NCI-H748 (cell line): ENCODE measurements around the gene GNG13.
"Not testable (repeated sequence)": the region's sequence is repeated elsewhere in the genome, so short reads cannot be mapped to it uniquely, and the experiment has no call there.

Source experiments
- DNase-seq: peaks from one replicate; lab custom pipeline; 2025; ENCODE audit not compliant: unreplicated experiment; lab: John Stamatoyannopoulos, UW

Gene GNG13

DNA sequence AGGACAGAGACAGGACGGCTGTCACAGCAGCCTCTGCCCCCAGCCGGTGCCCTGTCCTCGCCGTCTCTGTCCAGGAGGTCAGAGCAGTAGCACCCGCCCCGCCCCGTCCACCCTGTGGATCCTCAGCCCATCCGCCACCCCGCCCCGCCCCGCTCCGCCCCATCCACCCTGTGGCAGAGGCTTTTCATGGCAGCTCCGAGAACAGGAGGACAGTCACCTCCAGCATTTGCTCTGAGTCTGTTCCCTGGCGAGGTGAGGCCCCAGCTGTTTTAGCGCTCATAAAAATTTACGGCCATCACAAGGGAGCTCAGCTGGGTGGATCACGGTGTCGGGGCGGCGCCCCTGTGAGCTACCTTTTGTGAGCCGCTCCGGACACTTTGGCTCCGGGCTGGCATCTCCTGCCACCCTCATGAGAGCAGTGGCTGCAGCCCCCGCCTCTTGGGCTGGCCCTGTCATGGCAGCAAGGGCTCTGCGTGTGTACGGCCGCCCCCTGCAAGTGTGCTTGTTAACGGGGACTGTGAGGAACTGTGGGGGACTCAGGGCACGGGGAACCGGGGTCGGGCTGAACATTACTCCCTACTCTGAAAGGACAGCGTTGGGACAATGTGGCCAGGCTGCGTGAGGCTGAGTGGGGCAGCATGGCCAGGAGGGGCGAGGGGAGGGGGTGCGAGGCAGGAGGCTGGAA lies 32.3 kb upstream of the GNG13 start:
- peak; percentile 12 for DNase-seq

DNA sequence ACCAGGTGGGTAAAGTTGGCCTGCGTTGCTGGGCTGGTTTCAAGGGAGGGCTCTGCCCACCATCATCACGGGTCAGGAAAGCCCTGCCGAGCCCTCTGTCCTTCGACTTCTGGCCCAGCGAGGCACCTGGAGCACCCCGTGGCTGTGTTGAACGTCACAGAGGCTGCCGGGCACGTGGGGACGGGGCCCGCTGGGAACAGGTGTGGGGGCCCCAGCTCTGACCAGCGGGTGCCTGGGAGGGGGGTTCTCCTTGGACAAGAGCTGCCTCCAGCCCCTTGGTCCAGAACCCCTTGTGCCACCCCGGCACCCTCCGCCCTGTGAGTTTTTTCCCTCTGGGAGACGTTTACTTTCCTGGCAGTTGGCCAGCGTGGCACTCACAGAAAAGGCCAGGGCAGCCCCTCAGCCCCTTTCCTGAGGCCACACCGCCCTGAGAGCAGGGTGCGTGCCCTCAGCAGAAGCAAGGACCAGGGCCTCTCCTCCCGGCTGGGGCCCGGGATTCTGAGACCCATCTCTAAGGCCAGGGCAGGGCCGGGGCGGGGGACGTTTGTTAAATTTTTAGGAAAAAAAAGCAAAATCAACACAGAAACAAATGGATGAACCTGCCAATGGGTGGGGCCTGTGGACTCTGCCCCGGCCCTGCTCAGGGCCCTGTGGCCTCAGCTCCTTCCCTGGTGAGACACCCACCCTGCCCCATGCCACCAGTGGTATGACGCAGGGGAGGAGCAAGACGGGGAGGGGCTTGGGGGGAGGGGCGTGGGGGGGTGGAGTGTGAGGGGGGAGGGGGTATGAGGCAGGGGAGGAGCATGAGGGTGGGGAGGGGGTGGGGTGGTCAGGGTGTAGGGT lies 31.3 kb upstream of the GNG13 start:
- no peak for DNase-seq

DNA sequence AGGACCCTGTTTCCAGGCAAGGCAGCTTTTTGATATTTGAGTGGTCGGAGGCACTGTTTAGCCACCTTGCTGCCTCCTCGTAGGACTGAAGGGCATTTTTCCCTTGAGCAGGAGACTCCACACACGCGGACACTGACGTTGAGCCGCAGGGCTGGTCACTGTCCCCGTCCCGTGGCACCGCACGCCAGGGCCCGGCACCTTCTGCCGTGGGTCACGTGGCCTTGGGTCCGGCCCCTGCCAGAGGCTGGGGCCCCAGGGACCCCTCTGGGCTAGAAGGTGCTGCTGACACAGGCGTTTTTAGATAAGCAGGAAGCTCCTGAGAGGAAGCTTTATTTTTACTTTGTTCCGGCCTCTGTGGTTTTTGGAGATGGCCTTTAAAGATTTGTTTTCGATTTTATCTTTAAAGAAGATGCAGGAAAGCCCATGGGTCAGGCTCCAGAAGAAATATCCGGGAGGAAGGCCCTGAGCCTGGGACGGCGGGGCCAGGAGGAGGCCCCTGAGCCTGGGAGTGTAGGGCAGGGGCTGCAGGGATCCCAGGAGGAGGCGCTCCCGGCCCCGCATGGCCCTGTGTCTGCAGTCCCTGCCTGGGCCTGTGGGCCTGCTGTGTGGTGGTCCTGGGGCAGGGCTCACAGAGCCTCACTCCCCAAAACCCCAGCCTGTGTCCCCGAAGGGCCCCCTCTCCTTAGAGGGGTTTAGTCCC lies 30.5 kb upstream of the GNG13 start:
- no peak for DNase-seq

DNA sequence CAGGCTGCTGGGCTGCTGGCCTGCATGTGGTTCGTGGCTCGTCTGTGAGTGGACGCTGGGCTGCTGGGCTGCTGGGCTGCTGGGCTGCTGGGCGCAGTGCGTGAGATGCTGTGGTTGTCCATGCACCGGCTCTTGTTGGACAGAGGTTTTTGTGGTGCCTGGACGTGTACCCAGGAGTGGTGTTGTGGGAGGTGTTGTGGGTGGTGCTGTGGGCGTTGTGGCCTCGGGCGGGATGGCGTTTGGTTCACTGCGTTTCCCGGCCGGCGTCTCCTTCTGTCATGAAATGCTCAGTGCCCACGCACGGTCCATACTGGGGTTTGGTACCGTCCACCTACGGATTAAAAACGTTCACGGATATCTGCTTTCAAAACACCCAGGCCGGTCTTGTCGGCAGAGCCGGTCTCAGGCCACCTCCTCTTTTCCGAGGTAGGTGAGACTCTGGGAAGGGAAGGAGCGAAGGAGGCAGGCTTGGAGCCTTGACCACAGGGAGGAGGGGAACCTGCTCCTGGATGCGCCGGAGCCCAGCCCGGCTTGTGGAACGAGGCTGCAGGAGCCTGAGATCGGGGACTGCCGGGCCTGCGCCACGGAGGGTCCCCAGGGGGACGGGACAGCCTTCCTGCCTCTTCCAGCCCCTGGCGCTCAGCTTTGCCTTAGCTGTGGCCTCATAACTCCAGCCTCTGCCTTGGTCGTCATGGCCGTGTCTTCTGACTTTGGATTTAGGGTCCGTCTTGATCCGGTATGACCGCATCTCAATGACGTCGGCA lies 29.8 kb upstream of the GNG13 start:
- no peak for DNase-seq

DNA sequence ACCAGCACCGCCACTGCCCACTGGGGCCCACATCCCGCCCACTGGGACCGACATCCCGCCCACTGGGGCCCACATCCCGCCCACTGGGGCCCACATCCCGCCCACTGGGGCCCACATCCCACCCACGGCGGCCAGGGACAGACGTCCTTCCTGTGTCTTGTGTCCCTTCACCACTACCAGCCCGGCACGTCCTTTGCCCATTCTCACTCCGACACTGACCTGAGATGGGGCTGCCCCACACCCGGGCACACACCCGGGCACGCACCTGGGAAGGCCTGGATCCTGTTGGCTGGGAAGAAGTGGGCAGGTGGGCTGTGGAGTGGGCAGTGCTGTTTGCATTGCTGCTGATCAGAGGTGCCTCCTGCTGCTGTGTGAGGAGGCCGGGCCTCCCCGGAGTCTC lies 28.4 kb upstream of the GNG13 start:
- DNase-seq: no peak

DNA sequence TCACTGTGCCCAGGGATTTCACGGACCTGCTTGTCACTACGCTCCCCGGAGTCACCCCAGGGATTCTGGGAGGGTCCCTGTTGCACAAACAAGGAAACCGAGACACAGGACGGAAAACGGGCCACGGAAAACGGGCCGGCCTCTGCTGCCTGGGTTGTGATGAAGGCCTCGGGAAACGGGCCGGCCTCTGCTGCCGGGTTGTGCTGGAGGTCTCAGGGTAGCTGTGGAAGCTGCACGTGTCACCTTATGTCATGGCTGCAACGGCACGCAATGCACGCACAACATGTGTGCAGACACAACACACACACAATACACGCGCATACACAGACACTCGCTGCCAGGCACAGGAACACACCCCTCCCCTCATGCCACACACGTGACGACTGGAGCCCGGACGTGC lies 27.0 kb upstream of the GNG13 start:
- no peak for DNase-seq

DNA sequence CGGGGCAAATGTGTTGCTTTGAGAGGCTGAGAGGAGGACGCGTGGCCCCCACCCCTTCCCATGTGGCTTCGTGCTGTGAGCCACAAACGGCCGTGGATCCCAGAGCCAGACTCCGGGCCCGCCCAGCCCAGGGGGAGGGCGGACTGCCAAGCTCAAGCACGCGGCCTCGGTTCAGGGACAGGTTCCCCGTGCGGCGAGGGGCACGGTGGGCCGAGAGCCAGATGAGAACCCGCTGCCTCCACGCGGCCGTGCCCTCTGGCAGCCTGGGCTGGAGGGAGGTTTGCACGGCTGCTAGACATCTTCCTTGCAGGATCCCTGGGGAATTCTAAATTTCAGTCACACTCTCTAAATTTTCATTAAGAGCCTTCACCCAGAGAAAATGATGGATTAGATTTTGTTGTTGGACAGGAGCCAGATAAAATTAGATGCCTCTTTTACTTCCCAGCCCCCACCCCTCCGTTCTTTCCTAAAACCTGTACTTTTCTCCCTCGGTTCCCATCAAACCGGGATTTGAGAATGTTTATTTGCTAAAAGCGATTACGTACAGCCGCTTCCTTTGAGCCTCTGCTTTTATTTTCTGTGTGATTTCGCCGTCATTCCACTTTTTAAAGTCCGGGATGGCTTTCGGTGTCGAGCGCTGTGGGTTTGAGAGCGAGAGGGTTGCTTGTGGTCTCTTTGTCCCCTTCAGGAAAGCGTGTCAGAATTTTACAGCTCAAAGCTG lies 25.0 kb upstream of the GNG13 start:
- DNase-seq: peak; percentile 20

DNA sequence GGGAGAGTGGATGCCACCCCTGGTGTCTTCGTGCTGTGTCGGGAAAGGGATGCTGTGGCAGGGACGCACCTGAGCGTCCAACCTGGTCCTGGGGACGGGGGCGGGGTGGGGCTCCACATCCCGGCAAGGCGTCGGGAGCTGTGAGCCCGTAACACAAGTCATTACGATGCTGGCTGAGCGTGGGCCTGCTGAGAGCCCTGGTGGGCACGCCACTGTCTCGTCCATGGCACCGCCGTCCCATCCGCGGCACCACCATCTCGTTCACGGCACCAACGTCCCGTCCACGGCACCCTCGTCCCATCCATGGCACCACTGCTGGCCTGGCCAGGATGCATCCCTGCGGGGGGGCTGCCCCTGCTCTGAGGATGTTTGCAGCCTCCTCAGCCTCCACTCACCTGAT lies 24.1 kb upstream of the GNG13 start:
- DNase-seq: no peak

DNA sequence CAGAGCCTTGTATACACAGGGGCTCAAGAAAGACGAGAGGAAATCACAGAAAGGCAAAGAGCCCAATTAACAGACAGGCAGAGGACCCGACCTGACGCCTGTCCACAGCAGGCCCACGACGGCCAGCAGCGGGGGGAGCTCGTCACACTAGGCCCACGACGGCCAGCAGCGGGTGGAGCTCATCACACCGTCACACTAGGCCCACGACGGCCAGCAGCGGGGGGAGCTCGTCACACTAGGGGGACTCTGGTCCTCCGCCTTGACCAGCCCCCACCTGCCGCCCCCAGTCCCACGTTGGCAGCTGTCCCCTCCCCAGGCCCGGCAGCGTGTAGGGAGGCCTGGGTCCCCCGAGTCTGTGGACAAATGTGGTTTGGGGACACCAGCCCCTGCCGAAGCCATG lies 23.7 kb upstream of the GNG13 start:
- peak; percentile 17 for DNase-seq

DNA sequence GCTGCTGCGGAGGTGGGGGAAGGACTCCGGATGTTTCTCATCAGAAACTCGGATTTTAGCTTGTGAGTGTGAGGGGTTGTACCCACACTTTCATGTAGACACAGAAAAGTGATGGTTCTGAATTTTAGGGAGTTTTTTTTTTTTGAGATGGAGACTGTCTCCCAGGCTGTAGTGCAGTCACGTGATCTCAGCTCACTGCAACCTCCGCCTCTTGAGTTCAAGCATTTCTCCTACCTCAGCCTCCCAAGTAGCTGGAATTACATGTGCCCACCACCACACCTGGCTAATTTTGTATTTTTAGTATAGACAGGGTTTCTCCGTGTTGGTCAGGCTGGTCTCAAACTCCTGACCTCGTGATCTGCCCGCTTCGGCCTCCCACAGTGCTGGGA lies 22.4 kb upstream of the GNG13 start:
- no peak for DNase-seq

DNA sequence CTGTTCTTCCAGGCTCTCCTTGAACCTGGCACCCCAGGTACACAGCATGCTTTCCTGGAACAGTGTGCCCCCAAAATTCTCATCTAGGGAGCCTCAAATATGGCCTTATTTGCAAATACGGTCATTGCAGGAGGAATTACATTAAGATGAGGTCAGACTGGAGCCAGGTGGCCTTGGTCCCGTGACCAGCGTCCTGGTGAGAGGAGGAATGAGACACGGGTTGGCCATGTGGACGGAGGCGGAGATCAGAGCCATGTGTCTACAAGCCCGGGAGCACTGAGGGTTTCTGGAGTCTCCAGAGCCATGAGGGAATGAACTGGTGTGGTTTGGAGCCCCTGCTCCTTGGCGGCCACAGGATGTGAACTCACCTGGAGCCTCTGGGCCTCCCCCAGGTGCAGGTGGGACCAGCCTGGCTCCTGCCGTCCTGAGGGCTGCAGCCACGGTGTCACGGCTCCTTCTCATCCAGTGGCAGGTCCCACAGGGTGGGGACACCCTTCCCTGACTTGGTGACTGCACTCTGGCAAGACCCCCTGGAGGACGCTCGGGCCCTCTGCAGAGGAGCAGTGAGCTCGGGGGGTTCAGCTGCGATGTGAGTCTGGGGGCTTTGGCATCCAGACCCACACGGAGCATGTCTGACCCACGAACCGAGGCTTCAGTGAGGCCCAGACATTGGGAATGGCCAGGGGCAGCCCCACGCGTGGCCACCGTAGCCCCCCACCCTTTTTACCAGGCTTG lies 21.8 kb upstream of the GNG13 start:
- no peak for DNase-seq

DNA sequence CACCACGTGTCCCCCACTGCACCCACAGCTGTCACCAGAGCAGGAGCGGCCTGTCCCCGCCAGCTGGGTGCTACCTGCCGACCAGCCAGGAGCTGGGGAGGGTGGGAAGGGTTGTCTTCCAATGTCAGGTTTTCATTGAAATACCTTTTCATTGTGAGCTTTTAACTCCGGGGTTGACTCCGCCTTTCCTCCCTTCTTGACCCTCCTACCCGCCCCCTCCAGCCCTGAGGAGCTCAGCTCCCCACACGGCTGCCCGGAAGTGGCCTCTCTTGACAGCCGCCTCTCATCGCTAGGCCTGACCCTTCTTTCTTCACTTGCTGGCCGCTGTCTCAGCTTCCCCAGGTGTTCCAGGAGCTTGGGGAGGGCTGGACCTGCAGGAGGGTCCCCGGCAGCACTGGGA lies 21.2 kb upstream of the GNG13 start:
- DNase-seq: no peak

DNA sequence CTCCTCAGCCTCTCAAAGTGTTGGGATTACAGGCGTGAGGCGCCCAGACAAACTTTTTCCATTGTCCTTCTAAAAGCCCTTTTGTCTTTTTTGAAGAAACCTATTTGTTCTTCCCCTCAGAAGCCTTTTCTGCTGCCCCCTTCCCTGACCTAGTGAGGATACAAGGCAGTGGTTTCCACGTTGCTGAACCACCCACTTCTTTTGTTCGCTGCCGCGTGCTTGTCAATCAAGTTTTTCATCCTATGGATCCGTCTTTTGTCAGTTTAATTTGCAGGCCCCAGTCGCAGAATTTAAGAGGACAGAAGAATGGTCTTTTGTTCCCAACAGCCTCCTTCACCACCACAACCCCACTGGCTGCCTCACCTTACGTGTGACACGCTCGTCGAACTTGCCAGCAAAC lies 20.2 kb upstream of the GNG13 start:
- DNase-seq: peak; percentile 16

DNA sequence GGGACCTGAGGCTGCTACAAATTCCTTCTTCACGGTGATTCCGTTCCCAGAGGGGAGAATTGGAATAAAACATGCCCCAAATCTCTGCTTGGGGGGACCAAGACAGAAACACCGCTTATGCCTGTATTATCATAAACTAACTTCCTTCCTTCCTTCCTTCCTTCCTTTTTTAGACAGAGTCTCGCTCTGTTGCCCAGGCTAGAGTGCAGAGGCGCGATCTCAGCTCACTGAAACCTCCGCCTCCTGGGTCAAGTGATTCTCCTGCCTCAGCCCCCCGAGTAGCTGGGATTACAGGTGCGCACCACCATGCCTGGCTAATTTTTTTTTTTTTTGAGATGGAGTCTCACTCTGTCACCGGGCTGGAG lies 19.5 kb upstream of the GNG13 start:
- DNase-seq: not testable (repeated sequence)

DNA sequence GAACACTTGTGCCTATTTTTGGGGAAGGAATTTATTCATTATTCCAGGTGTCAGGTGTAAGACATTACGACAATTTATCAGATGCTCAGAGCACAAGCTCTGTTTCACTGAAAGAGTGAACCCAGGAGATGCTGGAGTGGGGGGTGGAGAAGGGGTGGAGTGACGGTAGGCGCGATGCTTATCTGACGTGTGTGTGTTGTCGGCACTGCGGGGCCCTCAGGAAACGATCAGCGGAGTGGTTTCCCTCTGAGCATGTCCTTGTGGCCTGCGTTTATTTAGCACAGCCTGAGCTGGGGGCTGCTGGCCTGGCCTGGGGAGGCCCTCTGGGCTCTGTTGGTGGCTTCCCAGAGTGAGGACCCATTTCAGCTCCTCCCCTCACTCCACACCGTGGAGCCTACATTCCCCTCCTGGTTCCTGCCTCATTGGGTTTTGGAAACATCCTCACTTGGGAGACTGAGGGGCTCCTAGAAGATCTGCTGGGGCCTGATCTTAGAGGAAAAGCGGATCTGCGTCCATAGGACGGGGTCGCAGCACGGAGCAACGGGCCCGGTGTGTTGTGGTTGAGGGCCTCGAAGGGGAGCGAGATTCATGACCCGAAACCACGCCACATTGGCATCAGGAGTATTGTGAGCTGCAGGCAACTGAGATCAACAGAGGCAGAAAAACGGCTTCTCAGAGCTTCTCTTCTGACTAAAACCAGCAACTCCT lies 19.0 kb upstream of the GNG13 start:
- no peak for DNase-seq

DNA sequence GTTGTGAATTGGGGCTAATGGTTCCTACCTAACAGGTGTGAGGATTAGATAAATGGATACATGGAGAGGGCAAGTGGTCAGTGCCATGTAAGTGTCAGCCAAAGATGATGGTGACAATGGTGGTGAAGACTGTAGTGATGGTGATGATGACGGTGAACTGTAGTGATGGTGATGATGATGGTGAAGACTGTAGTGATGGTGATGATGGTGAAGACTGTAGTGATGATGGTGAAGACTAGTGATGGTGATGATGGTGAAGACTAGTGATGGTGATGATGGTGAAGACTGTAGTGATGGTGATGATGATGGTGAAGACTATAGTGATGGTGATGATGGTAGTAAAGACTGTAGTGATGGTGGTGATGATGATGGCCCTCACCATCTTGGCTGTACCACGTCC lies 18.1 kb upstream of the GNG13 start:
- no peak for DNase-seq

DNA sequence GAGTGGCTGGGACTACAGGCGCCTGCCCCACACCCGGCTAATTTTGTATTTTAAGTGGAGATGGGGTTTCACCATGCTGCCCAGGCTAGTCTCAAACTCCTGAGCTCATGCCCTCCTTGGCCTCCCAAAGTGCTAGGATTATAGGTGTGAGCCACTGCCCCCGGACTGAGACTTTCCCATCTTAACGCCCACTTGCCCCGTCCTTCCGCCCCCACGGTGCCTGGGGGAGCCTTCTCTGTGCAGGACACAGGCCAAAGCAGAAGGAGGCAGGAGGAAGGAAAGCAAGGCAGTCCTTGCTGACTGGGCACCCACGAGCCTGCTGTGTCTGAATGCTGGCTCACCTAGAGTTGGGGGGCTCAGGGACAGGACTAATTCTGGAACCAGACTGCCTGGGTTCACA lies 17.6 kb upstream of the GNG13 start:
- no peak for DNase-seq

DNA sequence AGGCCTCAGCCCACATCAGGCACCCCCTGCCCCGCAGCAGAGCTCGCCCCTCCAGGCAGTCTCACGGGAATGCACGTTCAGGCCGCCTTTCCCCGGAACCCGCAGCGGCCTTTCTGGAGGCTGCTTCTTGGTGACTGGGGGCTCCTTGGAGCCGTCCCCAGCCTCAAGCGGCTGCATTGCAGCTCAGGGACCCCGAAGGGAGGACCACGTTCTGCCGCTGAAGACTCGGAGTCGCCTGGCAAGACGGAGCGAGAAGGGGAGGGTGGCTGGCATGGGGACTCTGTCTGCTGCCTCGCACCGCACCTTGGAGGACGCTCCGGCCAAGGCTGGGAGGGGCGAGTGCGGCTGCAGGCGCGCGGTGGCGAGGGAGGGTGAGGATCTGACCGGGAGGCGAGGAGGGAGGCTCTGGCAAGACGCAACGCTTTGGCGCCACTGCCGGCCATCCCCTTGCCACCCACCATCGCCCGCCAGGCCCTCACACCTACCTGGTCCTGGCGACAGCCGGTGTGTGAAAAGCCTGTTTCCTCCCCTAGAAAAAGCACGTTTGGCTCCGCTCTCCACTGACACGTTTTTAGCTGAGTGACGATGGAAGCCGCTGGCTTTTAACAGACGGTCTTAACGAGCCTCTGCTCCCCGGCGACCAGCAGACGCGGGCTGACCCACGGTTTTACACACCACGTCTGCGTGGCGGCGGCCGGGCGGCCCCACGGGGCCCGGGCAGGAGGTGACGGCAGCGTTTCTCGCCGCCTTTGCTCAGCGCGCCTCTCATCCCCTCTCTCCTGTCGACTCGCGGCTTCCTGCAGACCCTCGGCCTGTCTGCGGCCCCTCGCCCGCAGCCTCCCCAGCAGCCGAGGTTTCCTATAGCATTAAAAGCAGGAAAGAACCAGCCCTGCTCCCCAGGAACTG lies 16.7 kb upstream of the GNG13 start:
- no peak for DNase-seq
